Measurements from ENCODE around the gene RHBDL1.
A peak's percentile ranks its signal among the peaks of the same experiment; 100 is the strongest.

RHBDL1 gene

GRCh38 chr16:674968-675883, at the start of gene RHBDL1:
Gene RHBDL1, plus strand, starts transcription at chr16:675671. Its CDS starts 120 bp downstream, at chr16:675791.
- DNase-seq: no peak

- DNase-seq: no peak
These were observed 49.3 kb upstream of the RHBDL1 start for GRCh38 chr16:625977-626765.

- DNase-seq: no peak
These were observed 48.6 kb upstream of the RHBDL1 start for GRCh38 chr16:626787-627453.

DNA sequence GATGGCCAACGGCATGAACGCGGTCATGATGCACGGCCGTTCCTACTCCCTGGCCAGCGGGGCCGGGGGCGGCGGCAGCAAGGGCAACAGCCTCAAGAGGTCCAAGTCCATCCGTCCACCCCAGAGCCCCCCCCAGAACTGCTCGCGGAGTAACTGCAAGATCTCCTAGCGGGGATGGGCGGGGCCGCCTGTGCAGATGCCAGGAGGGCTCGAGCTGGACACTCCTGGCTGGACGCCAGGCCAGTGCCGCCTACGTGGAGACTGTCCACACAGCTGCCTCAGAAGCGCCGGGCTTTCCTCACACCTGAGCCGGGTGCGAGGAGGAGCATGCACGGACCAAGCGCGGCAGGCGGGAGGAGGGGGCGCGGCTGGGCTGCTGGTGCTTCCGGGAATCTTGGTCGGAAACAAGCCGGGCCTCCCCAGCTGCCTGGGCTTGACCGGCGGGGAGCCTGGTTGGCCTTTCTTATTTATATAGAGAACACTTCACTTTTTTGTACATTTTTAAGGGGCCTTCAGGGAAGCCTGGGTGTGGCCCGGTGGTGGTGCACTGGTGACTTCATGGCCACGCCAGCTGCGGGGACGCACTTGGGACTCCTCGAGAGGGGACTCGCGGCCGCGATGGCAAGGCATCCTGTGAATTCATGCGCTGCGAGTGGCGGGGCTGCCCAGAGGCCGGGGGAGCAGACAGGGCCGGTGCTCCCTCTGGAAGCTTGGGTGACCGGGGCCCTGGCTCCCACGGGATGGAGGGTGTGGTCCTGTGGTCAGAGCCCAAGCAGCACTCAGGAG, 47.8 kb upstream of the RHBDL1 start:
- DNase-seq: no peak

GRCh38 chr16:628321-629061, 47.0 kb upstream of the RHBDL1 start:
- DNase-seq: no peak

GRCh38 chr16:629185-629832, 46.2 kb upstream of the RHBDL1 start:
- no peak for DNase-seq

GRCh38 chr16:629833-630248, 45.6 kb upstream of the RHBDL1 start:
- no peak for DNase-seq

DNA sequence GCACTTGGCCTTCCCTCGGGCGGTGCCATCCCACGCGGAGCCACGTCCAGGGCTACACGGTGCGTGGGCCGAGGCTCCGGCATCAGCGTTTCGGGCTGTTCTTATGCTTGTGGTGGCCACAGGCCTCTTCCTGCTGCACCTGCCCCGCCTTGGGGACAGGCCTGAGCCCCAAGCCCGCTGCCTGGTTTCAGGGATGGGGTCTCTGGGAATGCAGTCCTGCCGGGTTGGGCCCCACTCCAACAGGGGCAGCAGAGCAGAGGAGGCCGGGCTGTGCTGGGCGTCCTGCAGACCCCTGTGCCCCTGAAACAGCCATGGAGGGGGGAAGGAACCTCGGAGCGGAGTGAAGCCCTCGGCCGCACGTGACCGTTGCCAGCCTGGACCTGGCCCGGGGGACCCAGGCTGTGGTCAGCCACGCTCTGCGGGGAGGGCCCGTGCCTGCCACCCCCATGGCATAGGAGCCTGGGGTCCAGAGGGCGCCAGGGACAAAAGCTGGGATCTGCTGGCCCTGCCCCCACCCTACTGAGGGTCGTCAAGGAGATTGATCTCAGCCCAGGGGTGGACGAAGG, 45.1 kb upstream of the RHBDL1 start:
- DNase-seq: no peak

GRCh38 chr16:630815-631405, 44.6 kb upstream of the RHBDL1 start, which contains the start of gene WFIKKN1:
Gene WFIKKN1, plus strand, starts transcription at chr16:630985. Its CDS starts 269 bp downstream, at chr16:631254.
- DNase-seq: no peak

- no peak for DNase-seq
These were observed 43.6 kb upstream of the RHBDL1 start for GRCh38 chr16:631808-632358.

DNA sequence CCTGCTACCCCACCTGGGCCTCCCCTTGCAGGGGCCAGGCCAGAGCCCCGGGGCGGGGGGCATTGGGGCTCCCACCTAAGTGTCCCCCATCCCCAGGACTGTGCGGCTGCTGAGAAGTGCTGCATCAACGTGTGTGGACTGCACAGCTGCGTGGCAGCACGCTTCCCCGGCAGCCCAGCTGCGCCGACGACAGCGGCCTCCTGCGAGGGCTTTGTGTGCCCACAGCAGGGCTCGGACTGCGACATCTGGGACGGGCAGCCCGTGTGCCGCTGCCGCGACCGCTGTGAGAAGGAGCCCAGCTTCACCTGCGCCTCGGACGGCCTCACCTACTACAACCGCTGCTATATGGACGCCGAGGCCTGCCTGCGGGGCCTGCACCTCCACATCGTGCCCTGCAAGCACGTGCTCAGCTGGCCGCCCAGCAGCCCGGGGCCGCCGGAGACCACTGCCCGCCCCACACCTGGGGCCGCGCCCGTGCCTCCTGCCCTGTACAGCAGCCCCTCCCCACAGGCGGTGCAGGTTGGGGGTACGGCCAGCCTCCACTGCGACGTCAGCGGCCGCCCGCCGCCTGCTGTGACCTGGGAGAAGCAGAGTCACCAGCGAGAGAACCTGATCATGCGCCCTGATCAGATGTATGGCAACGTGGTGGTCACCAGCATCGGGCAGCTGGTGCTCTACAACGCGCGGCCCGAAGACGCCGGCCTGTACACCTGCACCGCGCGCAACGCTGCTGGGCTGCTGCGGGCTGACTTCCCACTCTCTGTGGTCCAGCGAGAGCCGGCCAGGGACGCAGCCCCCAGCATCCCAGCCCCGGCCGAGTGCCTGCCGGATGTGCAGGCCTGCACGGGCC, 42.8 kb upstream of the RHBDL1 start:
- DNase-seq: no peak

GRCh38 chr16:633336-634050, 42.0 kb upstream of the RHBDL1 start:
- no peak for DNase-seq

DNA sequence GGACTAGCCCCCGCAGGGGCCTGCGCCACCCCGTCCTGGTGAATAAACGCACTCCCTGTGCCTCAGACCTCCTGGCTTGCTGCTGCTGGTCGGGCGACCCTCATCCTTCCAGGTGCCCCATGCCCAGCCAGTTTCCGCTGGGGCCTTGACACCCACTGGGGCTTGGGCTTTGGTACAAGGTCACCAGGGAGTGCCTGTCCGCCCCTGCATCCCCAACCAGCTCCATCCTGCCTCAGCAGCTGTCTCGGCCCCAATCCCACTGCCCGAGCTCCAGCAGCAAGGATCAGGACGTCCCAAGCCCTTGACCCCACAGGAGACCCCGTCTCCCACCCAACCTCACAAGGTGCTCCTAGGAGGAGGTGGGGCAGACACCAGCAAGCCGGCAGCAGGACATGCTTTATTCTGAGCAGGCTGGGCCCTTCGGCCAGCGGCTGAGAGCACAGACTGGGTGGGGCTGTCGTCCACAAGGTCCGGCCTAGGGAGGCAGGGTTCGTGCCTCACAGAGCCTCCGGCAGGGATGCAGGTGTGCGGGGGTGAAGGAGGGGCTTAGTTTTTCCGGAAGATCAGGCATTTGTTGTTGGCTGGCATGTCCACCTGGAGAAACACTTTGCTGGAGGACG, 41.3 kb upstream of the RHBDL1 start:
- no peak for DNase-seq

DNA sequence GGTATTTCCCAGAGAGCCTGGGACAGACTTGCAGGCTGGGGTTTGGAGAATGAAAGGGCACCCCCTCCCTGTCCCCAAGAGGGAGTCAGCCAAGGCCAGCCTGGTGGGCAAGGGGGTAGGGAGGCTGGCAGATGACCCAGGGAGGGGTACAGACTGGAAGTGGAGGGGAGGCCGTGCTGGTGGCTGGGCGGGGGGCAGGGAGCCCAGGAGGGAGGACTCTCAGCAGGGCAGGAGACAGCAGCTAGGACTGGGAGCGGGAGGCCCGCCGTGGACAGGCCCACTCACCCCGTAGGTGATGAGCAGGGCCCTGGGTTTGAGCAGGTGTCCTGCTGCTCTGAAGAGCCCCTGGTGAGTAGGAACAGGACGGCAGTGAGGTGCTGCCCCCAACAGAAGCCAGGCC, 40.5 kb upstream of the RHBDL1 start:
- DNase-seq: no peak

- DNase-seq: no peak
These were observed 39.8 kb upstream of the RHBDL1 start for GRCh38 chr16:635573-636205.

- DNase-seq: peak; percentile 77
These were observed 39.0 kb upstream of the RHBDL1 start, which contains the start of gene METTL26 for GRCh38 chr16:636206-637080. Gene METTL26, minus strand, starts transcription at chr16:636305. Its CDS starts 15 bp downstream, at chr16:636290.
